Esophagus mucosa (tissue), 1 donor: ENCODE results near the gene CAPN15. TPM values are rescaled to one million over a fixed set of nuclear protein-coding genes. Genes with fewer than 3 reads are reported as not detected.

ENCODE experiments used
- ATAC-seq: fragments of 200-7000 bp; cut with Tn5 transposase; one replicate; pipeline ENCODE4 v1.9.1; 2020
- total RNA-seq: library from RNA; stranded (reverse); gene quantifications from one replicate; pipeline ENCODE4 v1.2.4, GENCODE V29; 2023
- donor health status: DM: yes; HTN: yes; CAD: no.

CAPN15 gene
- total RNA-seq, 1 donor from 2014 or later: 27.1 TPM

- peak; percentile 69 for ATAC-seq
These were observed 19.6 kb downstream of the CAPN15 start for GRCh38 chr16:546909-547770.

DNA sequence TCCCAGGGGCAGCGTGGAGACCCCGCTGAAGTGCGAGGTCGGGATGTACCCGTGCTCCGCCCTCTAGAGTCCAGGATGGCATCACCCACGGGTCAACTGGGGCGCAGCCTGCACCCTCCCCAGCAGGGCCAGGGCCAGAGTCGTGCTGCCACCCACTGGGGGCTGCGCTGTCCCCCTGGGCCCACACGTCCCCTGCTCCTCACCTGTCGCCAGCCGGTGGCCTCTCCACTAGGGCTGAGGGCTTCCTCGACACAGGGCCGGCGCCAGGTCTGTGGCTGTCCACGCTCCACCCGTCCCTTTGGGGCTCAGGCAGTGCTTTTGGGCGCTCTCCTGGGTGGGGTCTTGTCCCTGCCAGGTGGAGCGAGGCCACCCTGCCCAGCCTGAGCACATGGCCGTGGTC is 21.1 kb downstream of the CAPN15 start:
- ATAC-seq: no peak

- peak; percentile 37 for ATAC-seq
These were observed 22.2 kb downstream of the CAPN15 start for GRCh38 chr16:549544-550263.

DNA sequence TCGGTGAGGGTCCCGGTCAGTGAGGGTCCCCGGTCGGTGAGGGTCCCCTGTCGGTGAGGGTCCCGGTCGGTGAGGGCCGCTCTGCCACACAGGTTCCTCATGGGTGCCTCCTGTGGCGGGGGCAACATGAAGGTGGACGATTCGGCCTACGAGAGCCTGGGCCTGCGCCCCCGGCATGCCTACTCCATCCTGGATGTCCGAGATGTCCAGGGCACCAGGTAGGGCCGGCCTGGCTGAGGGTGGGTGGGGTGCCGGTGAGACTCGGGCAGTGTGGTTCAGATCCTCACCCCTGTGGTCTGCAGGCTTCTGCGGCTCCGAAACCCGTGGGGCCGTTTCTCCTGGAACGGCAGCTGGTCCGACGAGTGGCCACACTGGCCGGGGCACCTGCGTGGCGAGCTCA is 23.7 kb downstream of the CAPN15 start:
- no peak for ATAC-seq

GRCh38 chr16:552171-552570 is 24.7 kb downstream of the CAPN15 start:
- no peak for ATAC-seq

DNA sequence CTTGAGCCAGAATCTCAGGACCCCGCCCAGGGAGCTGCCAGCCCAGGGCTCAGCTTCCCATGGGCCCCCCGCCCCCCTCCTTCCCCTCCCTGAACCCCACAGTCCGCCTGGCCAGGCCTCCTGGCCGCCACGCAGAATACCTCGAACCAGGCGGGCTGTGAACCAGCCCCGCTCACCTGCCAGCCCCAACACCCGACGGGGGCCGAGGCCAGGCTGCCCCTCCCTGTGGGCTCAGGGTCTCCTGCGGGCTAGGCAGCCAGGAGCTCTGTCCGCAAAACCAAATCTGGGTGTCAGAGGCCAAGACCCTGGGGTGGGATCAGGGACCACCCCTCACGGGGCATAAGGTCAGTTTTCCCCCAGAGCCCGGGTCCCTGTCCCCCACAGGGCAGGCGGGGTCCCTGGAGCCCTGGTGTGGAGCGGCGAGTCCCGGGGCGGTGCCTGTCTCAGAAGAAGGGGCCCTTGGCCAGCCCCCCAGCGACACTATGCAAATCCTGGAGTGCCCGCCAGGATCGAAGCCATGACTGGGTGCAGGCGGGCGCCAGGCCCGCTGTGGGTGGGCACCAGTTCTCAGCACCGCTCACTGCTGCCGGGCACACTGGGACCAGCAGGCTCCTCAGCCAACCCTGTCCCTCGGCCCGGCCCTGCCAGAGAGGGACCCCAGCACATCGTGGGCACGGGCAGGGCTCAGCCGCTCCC is 26.2 kb downstream of the CAPN15 start:
- no peak for ATAC-seq

DNA sequence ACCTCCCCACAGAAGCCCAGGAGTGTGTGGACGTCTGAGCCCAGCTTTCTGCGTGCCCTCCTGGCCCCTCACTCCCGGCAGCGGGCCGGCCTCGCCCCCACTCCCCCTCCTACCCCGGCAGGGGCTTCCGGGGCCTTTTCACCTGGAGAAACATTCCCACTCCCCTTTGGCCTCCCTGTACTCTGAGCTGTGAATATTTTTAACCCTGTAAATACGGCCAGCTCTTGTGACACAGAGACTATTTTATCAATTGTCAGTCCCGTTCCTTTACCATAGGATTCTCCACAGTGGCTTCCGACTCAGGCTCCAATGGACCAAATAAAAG is 26.7 kb downstream of the CAPN15 start:
- ATAC-seq: no peak

GRCh38 chr16:554640-555365 is 27.3 kb downstream of the CAPN15 start:
- ATAC-seq: peak; percentile 47

DNA sequence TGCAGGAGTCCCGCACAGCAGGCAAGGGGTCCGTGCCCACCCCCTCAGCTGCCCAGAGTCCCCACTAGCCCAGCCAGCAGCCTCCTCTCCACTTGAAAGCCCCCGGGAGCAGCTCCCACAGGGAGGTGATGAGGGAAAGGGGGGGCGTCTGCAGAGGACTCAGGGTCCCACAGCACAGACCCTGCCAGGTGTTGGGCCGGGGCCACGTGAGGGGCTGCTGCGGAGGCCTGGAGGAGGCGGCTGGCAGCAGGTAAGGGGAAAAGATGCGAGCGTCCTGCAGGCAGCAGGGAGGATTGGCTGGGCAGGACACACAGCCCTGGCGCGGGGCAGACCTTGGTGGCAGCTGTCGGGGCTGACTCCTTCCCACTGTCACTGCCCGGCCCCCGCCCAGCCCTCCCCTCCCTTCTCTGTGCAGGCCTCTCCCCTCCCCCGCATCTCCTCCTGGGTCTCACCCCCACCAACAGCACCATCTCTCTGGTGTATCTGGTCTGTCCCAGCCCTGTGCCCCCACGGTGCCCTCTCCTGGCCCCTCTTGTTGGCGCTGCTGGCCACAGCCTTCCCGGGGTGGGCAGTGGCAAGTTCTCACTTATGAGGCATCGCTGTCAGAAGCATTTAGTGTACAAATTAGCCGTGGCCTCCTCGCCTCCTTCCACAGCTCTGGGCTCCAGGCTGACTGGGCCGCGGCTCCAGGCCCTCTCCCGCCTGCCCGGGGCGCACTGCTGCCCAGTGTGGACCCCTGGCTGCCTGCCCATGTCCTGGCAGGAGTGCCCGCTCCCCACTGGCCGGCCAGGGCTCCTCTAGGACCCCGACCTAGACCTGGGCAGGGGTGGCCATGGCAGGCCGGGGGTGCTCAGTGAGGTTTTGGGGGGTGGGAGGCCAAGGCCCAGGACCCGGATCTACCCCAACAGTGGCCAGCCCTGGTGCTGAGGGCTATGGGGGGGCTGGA is 28.3 kb downstream of the CAPN15 start:
- ATAC-seq: no peak

- ATAC-seq: no peak
These were observed 29.1 kb downstream of the CAPN15 start for GRCh38 chr16:556474-557173.

- no peak for ATAC-seq
These were observed 30.2 kb downstream of the CAPN15 start for GRCh38 chr16:557463-558297.

DNA sequence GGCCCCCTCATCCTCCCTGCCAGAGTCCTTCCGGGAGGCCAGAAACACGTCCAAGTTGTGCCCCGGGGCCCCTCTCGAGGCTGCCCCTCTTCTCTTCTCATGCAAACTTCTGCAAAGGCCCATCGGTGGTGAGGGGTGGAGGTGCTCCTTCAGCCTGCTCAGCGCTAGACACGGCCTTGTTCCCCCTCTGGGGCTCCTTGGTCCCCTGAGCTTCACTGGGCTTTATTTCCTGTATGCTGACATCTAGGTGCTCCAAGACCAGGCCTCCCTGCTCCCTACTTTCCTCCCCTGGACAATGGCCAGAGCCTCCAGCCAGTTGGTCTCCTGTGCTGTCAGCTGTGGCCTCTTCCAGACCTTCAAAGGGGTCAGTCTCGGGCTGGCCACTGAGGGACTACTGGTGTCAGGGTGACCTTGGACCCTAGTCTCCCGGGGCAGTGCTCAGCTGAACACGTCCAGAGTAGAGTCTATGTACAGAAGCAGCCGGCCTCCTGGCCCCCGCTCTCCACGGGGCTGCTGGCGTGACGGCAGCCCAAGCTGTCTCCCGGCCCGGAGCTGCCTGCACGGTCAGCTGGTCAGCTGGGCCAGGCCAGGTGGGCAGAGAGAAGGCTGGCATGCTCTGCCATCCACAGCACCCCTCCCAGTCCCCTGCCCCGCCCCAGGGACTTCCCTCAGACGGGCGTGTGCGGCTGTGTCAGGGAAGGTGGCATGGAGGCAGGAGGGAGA is 30.9 kb downstream of the CAPN15 start:
- ATAC-seq: no peak

- ATAC-seq: no peak
These were observed 31.5 kb downstream of the CAPN15 start for GRCh38 chr16:559021-559380.

GRCh38 chr16:559411-560203 is 32.1 kb downstream of the CAPN15 start:
- ATAC-seq: no peak

GRCh38 chr16:560204-560700 is 32.7 kb downstream of the CAPN15 start, which contains the start of gene PRR35:
Gene PRR35 (plus strand): TSS chr16:560394. CDS start chr16:563295, 2,901 bp downstream.
- ATAC-seq: no peak

GRCh38 chr16:560701-561412 is 33.3 kb downstream of the CAPN15 start:
- no peak for ATAC-seq

DNA sequence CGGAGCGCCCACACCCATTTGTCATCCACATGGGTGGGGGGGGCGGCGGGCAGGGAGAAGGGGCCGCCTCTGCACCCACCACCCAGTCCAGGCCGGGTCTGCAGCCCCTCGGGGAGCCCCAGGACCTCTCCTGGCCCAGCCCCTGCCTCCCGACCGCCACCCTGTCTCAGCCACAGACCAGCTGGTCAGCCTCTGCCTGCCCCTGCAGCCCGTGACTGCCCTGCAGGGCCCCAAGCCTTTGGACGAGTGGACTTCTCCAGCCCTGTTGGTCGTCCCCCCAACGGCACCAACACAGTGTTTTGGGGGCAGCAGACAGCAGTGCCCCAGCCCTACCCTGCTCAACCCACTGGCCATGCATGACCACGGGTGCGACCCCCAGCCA is 33.9 kb downstream of the CAPN15 start:
- no peak for ATAC-seq
